ENCODE measurements around the gene CAND1. TPM values are rescaled to one million over a fixed set of nuclear protein-coding genes. Genes with fewer than 3 reads are reported as not detected.

The CAND1 gene
- total and polyA plus RNA-seq, 12 donors, result 10.2 to 57.2 (median 35.4) TPM

GRCh38 chr12:67344979-67345710 is 76.0 kb downstream of the CAND1 start:
- no peak for ATAC-seq
- no peak for TF ChIP-seq CTCF (IDR thresholded peaks at IDR 0.05)
- H3K4me1 ChIP-seq, result no peaks in the 10 kb centered on the region
- no peak overlapping the region for H3K4me3 ChIP-seq
- no peak overlapping the region for H3K27ac ChIP-seq
- 98 to 100% methylated on average over 2 of the region's 2 CpGs for WGBS, 2 donors
- H3K36me3 ChIP-seq, result no peaks in the 10 kb centered on the region
- intact Hi-C loops (cut with DNase I), result no loop called here
- peaks cover 0 to 4% (median 0%) of the 10 kb centered on the region in 11 donors for H3K9me3 ChIP-seq
- no peaks in the 10 kb centered on the region for H3K27me3 ChIP-seq
- no peak for DNase-seq

GRCh38 chr12:67348683-67349082 is 79.5 kb downstream of the CAND1 start:
- H3K27ac ChIP-seq, result no peak overlapping the region
- ATAC-seq (no peak), DNase-seq (no peak)
- peaks cover 0 to 4% (median 0%) of the 10 kb centered on the region in 11 donors for H3K9me3 ChIP-seq
- no peaks in the 10 kb centered on the region for H3K27me3 ChIP-seq
- TF ChIP-seq CTCF (IDR thresholded peaks at IDR 0.05), result no peak
- no peaks in the 10 kb centered on the region for H3K36me3 ChIP-seq
- H3K4me1 ChIP-seq, result peaks cover 0 to 2% (median 0%) of the 10 kb centered on the region in 9 donors
- no peak overlapping the region for H3K4me3 ChIP-seq
- WGBS, 2 donors, result 82 to 96% methylated on average over 2 of the region's 2 CpGs
- intact Hi-C loops (cut with DNase I), result no loop called here

- intact Hi-C loops (cut with DNase I), result loop anchor here in 8 of 10 donors (5.0 to 10.0 kb wide), 8 partner anchors 62 to 972 kb away; partner anchors contain the start of genes DYRK2 (in 1 of the 8) and IL26 (in 1 of the 8)
- no peak overlapping the region for H3K27ac ChIP-seq
These were observed 83.5 kb downstream of the CAND1 start for GRCh38 chr12:67352682-67353081.

GRCh38 chr12:67354322-67354721 is 85.2 kb downstream of the CAND1 start:
- no peaks in the 10 kb centered on the region for H3K9me3 ChIP-seq
- 21 to 23% methylated on average over 5 of the region's 5 CpGs for WGBS, 2 donors
- no peaks in the 10 kb centered on the region for H3K27me3 ChIP-seq
- H3K4me1 ChIP-seq, result peaks cover 4 to 52% (median 37%) of the 10 kb centered on the region in 9 donors
- peak overlapping the region in 7 of 10 donors; percentile 11 to 63 (median 45) for H3K27ac ChIP-seq
- ATAC-seq (peak in 6 of 8 donors; percentile 43 to 61 (median 52)), DNase-seq (no peak)
- peak overlapping the region in 3 of 10 donors; percentile 6 to 17 (median 7) for H3K4me3 ChIP-seq
- H3K36me3 ChIP-seq, result no peaks in the 10 kb centered on the region
- intact Hi-C loops (cut with DNase I), result loop anchor here in 9 of 10 donors (2.0 to 10.0 kb wide), 9 partner anchors 60 to 970 kb away; partner anchors contain the start of genes DYRK2 (in 1 of the 9) and IL26 (in 1 of the 9)
- TF ChIP-seq CTCF (IDR thresholded peaks at IDR 0.05), result no peak

More at GRCh38 chr12:67352682-67353081, 83.5 kb downstream of the CAND1 start:
- 50 to 65% methylated on average over 2 of the region's 2 CpGs for WGBS, 2 donors
- no peaks in the 10 kb centered on the region for H3K27me3 ChIP-seq
- TF ChIP-seq CTCF (IDR thresholded peaks at IDR 0.05), result no peak
- peaks cover 4 to 39% (median 26%) of the 10 kb centered on the region in 9 donors for H3K4me1 ChIP-seq
- H3K9me3 ChIP-seq, result no peaks in the 10 kb centered on the region
- H3K36me3 ChIP-seq, result no peaks in the 10 kb centered on the region
- no peak for DNase-seq
- H3K4me3 ChIP-seq, result no peak overlapping the region
- ATAC-seq, result no peak
